HG03095 (cell line): ENCODE results near the gene ALOX5.
A peak's percentile ranks its signal among the peaks of the same experiment; 100 is the strongest.
"Not testable (repeated sequence)": the region's sequence is repeated elsewhere in the genome, so short reads cannot be mapped to it uniquely, and the experiment has no call there.

Experiments used
- ATAC-seq: cut with Tn5 transposase; IDR thresholded peaks from one replicate; pipeline ENCODE4 v1.9.1; 2021; ENCODE audit warnings: moderate library complexity; ENCODE audit not compliant: unreplicated experiment

The ALOX5 gene

DNA sequence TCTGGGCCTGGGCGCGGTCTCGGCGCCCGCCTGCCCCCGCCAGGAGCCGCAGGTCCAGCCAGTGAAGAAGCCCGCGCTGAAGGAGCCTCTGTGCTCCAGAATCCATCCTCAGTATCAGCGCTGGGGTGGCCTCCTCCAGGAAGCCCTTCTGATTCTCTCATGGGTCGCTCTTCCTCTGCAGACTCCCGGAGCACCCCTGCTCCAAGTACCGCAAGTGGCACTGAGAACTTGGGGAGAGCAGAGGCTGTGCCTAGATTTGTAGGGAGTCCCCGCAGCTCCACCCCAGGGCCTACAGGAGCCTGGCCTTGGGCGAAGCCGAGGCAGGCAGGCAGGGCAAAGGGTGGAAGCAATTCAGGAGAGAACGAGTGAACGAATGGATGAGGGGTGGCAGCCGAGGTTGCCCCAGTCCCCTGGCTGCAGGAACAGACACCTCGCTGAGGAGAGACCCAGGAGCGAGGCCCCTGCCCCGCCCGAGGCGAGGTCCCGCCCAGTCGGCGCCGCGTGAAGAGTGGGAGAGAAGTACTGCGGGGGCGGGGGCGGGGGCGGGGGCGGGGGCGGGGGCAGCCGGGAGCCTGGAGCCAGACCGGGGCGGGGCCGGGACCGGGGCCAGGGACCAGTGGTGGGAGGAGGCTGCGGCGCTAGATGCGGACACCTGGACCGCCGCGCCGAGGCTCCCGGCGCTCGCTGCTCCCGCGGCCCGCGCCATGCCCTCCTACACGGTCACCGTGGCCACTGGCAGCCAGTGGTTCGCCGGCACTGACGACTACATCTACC is at the start of gene ALOX5:
Gene ALOX5, plus strand, starts transcription at position 641 of the 774 bp plus-strand sequence. Its CDS starts 64 bp downstream, at position 705.
- ATAC-seq, result peak; percentile 43

DNA sequence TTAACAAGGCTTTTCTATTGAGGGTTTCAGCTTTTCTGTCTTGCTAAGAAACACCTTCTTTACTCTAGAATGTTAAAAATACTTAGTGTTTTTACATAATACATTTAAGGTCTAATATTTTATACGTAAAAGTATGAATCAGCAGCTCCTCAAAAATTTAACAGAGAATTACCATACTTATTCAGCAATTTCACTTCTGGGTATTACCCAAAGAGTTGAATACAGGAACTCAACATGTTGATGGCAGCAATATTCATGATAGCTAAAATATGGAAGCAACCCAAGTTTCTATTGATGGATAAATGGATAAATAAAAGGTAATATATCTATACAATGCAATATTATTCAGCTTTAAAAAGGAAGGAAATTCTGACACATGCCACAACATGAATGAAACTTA is 48.9 kb upstream of the ALOX5 start:
- no peak for ATAC-seq

DNA sequence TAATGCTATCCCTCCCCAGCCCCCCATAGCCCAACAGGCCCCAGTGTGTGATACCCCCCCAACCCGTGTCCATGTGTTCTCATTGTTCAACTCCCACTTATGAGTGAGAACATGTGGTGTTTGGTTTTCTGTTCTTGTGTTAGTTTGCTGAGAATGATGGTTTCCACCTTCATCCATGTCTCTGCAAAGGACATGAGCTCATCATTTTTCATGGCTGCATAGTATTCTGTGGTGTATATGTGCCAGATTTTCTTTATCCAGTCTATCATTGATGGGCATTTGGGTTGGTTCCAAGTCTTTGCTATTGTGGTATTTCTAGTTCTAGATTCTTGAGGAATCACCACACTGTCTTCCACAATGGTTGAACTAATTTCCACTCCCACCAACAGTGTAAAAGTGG is 47.2 kb upstream of the ALOX5 start:
- not testable (repeated sequence) for ATAC-seq

DNA sequence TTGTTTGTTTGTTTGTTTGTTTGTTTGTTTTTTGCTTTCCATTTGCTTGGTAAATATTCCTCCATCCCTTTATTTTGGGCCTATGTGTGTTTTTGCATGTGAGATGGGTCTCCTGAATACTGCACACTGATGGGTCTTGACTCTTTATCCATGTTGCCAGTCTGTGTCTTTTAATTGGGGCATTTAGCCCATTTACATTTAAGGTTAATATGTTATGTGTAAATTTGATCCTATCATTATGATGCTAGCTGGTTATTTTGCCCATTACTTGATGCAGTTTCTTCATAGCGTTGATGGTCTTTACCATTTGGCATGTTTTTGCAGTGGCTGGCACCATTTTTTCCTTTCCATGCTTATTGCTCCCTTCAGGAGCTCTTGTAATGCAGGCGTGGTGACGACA is 42.2 kb upstream of the ALOX5 start:
- ATAC-seq, result not testable (repeated sequence)

DNA sequence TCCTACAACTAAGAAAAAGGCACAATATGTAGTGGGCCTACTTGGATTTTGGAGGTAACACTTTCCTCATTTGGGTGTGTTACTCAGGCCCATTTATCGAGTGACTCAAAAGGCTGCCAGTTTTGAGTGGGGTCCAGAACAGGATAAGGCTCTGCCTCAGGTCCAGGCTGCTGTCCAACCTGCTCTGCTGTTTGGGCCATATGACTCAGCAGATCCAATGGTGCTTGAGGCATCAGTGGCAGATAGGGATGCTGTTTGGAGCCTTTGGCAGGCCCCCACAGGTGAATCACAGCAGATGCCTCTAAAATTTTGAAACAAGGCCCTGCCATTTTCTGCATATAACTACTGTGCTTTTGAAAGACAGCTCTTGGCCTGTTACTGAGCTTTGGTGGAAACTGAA is 34.1 kb upstream of the ALOX5 start:
- ATAC-seq, result no peak

DNA sequence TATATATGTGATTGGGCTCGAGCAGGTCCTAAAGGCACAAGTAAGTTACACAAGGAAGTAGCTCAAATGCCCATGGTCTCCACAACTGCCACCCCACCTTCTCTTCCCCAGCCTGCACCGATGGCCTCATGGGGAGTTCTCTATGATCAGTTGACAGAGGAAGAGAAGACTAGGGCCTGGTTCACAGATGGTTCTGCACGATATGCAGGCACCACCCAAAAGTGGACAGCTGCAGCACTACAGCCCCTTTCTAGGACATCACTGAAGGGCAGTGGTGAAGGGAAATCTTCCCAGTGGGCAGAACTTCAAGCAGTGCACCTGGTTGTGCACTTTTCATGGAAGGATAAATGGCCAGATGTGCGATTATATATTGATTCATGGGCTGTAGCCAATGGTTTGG is 33.6 kb upstream of the ALOX5 start:
- not testable (repeated sequence) for ATAC-seq

DNA sequence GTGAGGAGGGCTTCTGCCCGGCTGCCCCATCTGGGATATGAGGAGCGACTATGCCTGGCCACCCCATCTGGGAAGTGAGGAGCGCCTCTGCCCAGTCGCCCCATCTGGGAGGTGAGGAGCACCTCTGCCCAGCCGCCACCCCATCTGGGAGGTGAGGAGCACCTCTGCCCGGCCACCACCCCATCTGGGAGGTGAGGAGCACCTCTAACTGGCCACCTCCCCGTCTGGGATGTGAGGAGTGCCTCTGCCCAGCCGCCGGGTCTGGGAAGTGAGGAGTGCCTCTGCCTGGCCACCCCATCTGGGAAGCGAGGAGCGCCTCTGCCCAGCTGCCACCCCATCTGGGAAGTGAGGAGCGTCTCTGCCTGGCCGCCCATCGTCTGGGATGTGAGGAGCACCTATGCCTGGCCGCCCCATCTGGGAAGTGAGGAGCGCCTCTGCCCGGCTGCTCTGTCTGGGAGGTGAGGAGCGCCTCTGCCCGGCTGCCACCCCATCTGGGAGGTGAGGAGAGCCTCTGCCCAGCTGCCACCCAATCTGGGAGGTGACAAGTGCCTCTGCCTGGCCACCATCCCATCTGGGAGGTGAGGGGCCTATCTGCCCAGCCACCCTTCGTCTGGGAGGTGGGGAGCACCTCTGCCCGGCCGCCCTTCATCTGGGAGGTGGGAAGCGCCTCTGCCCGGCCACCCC is 27.2 kb upstream of the ALOX5 start:
- not testable (repeated sequence) for ATAC-seq

DNA sequence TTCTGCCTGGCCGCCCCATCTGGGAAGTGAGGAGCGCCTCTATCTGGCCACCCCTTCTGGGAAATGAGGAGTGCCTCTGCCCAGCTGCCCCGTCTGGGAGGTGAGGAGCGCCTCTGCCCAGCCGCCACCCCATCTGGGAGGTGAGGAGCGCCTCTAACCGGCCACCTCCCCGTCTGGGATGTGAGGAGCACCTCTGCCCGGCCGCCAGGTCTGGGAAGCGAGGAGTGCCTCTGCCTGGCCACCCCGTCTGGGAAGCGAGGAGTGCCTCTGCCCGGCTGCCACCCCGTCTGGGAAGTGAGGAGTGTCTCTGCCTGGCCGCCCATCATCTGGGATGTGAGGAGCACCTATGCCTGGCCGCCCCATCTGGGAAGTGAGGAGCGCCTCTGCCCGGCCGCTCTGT is 26.6 kb upstream of the ALOX5 start:
- not testable (repeated sequence) for ATAC-seq

DNA sequence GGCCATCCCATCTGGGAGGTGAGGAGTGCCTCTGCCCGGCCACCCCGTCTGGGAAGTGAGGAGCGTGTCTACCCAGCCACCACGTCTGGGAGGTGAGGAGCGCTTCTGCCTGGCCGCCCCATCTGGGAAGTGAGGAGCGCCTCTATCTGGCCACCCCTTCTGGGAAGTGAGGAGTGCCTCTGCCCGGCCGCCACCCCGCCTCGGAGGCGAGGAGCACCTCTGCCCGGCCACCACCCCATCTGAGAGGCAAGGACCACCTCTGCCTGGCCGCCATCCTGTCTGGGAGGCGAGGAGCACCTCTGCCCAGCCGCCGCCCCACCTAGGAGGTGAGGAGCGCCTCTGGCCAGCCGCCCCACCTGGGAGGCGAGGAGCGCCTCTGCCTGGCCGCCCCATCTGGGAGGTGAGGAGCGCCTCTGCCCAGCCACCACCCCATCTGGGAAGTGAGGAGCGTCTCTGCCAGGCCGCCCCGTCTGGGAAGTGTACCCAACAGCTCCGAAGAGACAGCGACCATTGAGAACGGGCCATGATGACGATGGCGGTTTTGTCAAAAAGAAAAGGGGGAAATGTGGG is 25.7 kb upstream of the ALOX5 start:
- not testable (repeated sequence) for ATAC-seq

DNA sequence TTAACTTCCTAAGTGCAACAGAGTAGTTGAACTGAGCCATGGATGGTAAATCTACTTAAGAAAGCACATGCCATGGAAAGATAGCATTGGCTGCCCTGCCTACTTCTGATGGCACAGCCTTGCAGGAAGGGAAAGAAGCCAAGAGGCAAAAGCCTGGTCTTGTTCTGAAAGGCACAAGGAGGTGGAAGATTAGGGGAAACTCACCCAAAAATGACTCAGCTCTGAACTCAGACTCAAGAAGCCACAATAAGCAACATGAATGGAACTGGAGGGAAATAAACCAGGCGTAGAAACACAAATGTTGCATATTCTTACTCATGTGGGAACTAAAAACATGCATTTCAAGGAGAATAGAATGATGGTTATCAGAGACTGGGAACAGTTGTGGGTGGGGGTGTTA is 20.8 kb upstream of the ALOX5 start:
- ATAC-seq, result peak; percentile 47

DNA sequence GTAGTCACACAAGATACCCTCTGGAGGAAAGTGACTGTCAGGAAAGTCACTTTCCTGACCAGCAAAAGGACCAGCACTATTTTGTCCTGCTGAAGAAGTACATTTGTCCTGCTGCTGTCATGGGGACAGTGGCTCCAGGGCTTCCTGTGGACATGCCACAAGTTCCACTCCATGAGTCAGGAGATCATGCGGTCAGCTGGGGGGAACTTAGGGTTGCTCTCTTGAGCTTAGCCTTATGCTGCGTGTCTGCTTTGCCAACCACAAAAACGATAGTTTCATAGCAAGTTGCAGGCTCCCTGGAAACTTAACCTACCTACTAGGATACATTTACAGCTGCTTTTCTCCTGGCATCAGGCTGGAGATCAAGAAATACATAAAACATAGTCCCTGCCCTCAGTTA is 19.8 kb upstream of the ALOX5 start:
- ATAC-seq, result no peak

DNA sequence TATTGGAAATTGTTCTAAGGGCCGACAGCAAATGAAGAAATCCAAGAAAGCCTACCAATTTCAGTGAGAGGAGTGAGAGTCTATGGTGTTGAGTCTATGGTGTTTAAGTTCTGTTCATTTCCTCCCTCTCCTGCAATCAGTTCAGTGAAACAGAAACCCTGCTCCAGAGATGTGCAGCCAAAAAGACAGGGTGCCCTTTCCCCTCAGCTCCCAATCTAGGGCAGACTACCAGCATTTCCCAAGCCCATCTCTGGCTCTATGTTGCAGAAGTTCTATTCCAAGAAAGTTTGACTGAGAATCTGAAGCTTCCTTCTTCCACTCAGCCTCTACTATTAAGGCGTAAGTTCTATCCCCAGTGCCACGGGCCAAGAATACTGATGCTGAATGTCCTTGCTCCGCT is 18.5 kb upstream of the ALOX5 start:
- ATAC-seq, result no peak

DNA sequence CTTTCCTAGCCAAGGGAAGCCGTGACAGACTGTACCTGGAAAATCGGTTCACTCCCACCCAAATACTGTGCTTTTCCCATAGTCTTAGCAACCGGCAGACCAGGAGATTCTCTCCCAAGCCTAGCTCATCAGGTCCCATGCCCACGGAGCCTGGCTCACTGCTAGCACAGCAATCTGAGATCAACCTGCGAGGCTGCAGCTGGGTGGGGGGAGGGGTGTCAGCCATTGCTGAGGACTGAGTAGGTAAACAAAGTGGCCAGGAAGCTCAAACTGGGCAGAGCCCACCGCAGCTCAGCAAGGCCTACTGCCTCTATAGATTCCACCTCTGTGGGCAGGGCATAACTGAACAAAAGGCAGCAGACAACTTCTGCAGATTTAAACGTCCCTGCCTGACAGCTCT is 15.1 kb upstream of the ALOX5 start:
- not testable (repeated sequence) for ATAC-seq

DNA sequence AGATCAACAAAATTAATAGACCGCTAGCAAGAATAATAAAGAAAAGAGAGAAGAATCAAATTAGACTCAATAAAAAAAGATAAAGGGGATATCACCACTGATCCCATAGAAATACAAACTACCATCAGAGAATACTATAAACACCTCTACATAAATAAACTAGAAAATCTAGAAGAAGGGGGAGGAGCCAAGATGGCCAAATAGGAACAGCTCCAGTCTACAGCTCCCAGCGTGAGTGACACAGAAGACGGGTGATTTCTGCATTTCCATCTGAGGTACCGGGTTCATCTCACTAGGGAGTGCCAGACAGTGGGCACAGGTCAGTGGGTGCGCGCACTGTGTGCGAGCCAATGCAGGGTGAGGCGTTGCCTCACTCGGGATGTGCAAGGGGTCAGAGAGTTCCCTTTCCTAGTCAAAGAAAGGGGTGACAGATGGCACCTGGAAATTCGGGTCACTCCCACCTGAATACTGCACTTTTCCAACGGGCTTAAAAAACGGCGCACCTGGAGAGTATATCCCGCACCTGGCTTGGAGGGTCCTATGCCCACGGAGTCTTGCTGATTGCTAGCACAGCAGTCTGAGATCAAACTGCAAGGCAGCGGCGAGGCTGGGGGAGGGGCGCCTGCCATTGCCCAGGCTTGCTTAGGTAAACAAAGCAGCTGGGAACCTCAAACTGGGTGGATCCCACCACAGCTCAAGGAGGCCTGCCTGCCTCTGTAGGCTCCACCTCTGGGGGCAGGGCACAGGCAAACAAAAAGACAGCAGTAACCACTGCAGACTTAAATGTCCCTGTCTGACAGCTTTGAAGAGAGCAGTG is 11.8 kb upstream of the ALOX5 start:
- ATAC-seq, result not testable (repeated sequence)

DNA sequence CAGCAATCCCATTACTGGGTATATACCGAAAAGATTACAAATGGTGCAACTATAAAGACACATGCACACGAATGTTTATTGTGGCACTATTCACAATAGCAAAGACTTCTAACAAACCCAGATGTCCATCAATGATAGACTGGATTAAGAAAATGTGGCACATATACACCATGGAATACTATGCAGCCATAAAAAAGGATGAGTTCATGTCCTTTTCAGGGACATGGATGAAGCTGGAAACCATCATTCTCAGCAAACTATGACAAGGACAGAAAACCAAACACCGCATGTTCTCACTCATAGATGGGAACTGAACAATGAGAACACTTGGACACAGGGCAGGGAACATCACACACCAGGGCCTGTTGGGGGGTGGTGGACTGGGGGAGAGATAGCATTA is 6.4 kb upstream of the ALOX5 start:
- not testable (repeated sequence) for ATAC-seq

DNA sequence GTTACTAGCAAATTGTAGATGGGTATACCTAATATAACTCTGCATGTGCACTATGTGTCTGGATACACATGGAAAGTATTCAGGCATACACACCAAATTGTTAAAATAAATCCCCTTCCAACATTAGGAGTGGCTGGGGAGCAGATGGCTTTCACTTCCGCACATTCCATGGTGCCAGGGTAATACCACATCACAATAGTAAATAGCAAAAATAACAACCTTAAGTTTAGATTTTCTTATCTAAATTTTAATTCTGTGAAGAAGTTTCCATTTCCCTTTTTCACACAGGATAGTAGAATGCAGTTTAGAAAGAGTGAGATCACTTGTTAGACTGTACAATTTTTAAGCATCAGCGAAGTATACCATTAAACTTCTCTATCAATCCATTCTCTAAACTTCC is 5.8 kb upstream of the ALOX5 start:
- no peak for ATAC-seq

DNA sequence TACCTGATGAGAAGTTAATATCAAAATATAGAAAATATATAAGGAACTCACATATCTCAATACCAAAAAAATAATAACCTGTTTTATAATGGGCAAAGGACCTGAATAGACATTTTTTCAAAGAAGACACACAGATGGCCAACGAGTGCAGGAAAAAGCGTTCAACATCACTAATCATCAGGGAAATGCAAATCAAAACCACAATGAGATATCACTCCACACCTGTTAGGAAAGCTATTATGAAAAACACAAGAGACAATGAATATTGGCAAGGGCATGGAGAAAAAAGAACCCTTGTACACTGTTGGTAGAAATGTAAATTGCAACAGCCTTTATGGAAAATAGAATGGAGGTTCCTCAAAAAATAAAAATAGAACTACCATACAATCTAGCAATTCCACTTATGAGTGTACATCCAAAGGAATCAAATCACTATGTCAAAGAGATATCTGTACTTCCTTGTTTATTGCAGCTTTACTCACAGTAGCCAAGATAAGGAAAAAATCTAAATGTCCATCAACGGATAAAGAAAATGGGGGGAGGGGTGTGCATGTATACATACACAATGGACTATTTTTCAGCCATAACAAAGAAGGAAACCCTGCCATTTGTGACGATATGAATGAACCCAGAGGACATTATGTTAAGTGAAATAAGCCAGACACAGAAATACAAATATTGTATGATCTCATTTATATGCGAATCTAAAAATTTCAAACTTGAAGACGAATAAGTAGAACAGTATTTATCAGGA is 3.6 kb upstream of the ALOX5 start:
- ATAC-seq, result no peak

DNA sequence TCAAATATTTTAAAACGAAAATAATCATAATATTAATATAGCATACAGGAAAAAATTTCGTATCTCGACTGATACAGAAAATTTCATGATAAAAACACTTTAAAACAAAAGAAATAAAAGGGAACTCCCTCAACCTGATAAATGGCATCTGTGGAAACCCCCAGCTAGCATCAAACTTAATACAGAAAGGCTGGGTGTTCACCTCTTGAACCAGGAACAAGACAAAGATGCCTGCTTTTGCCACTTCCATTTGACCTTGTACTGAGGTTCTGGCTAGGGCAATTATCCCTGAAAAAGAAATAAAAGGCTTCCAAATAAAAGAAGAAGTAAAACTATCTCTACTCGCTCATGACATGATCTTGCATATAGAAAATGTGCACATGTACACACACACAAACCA is 2.5 kb upstream of the ALOX5 start:
- ATAC-seq, result no peak

DNA sequence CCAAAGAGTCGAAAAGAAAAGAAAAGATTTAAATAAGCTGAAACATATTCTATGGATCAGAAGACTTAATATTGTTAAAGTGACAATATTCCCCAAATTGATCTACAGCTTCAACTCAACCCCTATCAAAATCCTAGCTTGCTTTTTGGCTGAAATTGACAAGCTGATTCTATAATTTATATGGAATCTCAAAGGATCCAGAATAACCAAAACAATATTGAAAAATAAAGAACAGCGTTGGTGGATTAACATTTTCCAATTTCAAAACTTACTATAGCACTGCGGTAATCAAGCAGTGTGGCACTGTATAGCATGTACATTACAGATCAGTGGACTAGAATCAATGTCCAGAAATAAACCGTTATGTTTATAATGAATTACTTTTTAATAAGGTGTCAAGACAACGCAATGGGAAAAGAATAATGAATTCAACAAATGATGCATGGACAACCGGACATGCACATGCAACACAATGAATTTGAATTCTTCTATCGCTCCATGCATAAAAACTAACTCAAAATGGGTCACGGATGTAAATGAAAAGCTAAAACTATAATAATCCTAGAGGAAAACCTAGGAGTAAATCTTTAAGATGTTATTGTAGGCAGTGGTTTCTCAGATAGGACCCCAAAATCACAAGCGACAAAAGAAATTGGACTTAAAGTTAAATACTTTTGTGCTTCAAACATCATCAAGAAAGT is 1.6 kb upstream of the ALOX5 start:
- no peak for ATAC-seq

DNA sequence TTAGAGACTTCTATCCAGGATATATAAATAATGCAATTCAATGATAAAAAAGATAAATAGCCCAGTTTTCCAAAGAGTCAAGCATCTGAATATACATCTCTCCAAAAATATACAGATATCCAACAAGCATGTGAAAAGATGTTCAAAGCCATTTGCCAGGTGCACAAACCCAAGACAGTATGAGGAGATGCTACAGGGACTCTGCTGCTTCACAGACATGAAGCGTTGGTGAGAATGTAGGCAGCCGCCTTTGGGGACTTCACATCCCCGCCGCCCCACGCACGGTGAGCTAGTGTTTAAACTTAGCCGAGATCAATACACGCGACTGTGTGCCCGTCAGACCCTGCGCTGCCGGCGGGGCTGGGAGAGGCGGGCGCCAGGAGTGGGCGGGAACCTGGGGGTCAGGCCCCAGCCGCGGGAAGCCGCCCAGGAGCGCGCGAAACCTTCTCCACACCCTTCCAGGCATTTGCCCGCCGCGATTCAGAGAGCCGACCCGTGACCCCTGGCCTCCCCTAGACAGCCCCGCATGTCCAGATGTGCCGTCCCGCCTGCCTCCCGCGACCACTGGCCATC is 927 bp upstream of the ALOX5 start:
- peak; percentile 35 for ATAC-seq
